K562 (cell line): ENCODE measurements around the gene NIPBL. TPM values are rescaled to one million over a fixed set of nuclear protein-coding genes. Genes with fewer than 3 reads are reported as not detected.

Source experiments
- ATAC-seq: fragments of 200-7000 bp; cut with Tn5 transposase; 3 replicates; pipeline ENCODE4 v1.9.1; 2020; ENCODE audit warnings: moderate library complexity
- BruUV-seq: library from RNA; stranded (reverse); fragments of 400-500 nt; replicated peaks from 2 replicates; lab custom pipeline; 2021; lab: Mats Ljungman, UMichigan
- CTCF ChIA-PET: fragments of 300-600 bp; formaldehyde crosslinking; extraction: SDS; loops from one replicate; lab custom pipeline; 2021; ENCODE audit warnings: low intra/inter-chr PET ratio; lab: Yijun Ruan, JAX
- POLR2A ChIA-PET: fragments of 300-600, 350-650 bp; sonication (Branson Sonifier 250); formaldehyde crosslinking; extraction: SDS; loops from one replicate; lab custom pipeline; 2021; ENCODE audit warnings: antibody characterized with exemption, inconsistent platforms; lab: Yijun Ruan, JAX
- DNase-seq, 4 experiments: peaks; one replicate each; pipeline versions ENCODE4 v3.0.0 to v3.0.0-alpha.2; 2011 to 2018; ENCODE audit warnings: low spot score in 3 of 4, mixed read lengths in 3 of 4; ENCODE audit errors: extremely low read depth in 1 of 4
- FAIRE-seq: peaks from 2 replicates; lab custom pipeline; 2011; peaks lifted over from hg19 to GRCh38; lab: Jason Lieb, UNC
- H2AFZ ChIP-seq: 2 replicates; pipeline ENCODE4 v1.6.0; 2011; ENCODE audit warnings: low read depth, low read length, control low read depth, inconsistent platforms
- H3K27ac ChIP-seq: fragments of 200-600 bp; 3 replicates; pipeline ENCODE4 v1.8.0; 2011; ENCODE audit warnings: low read depth, mild to moderate bottlenecking, control low read depth, inconsistent platforms, low read length, moderate library complexity, mixed read lengths; ENCODE audit errors: extremely low read depth
- H3K27me3 ChIP-seq, 2 experiments: fragments of 300-600 bp in 1 of 2; 2 replicates in 1 of 2; 3 replicates in 1 of 2; pipeline versions ENCODE4 v1.6.0 to v1.8.0; 2011; ENCODE audit warnings: inconsistent platforms in 2 of 2, low read length in 2 of 2, mild to moderate bottlenecking in 1 of 2, mixed read lengths in 1 of 2, moderate library complexity in 1 of 2; ENCODE audit not compliant: control insufficient read depth in 2 of 2, insufficient read depth in 2 of 2
- H3K36me3 ChIP-seq: fragments of 300-600 bp; 3 replicates; pipeline ENCODE4 v1.8.0; 2011; ENCODE audit warnings: mild to moderate bottlenecking, low read length, inconsistent platforms; ENCODE audit not compliant: control insufficient read depth, insufficient read depth
- H3K4me1 ChIP-seq, 2 experiments: fragments of 200-600 bp in 1 of 2; replicated peaks in 1 of 2; 2 replicates in 1 of 2; 3 replicates in 1 of 2; pipeline versions ENCODE4 v1.5.1 to v1.8.0; 2011; ENCODE audit warnings: inconsistent platforms in 2 of 2, low read length in 2 of 2, mild to moderate bottlenecking in 1 of 2, mixed read lengths in 1 of 2, moderate library complexity in 1 of 2; ENCODE audit not compliant: control insufficient read depth in 2 of 2, insufficient read depth in 2 of 2
- H3K4me2 ChIP-seq: 2 replicates; pipeline ENCODE4 v1.6.1; 2011; ENCODE audit warnings: low read length, control low read depth, inconsistent platforms, mixed read lengths; ENCODE audit not compliant: insufficient read depth
- H3K4me3 ChIP-seq: fragments of 200-600 bp; sonication (generic), shearing (Covaris generic); 2 replicates; pipeline ENCODE4 v1.5.1; 2016; ENCODE audit warnings: control low read depth, inconsistent platforms
- H3K79me2 ChIP-seq: fragments of 200-600 bp; 3 replicates; pipeline ENCODE4 v1.8.0; 2011; ENCODE audit warnings: low read length, inconsistent platforms; ENCODE audit not compliant: control insufficient read depth, insufficient read depth
- H3K9ac ChIP-seq, 2 experiments: 2 replicates each; pipeline versions ENCODE4 v1.6.0 to v1.6.1; 2011; ENCODE audit warnings: low read depth in 2 of 2, low read length in 2 of 2, control low read depth in 1 of 2, inconsistent platforms in 1 of 2, mild to moderate bottlenecking in 1 of 2, mixed read lengths in 1 of 2; ENCODE audit not compliant: insufficient read depth in 1 of 2
- H3K9me1 ChIP-seq: one replicate; pipeline ENCODE4 v1.6.0; 2011; ENCODE audit warnings: inconsistent platforms, mild to moderate bottlenecking, low read length, moderate library complexity; ENCODE audit not compliant: control insufficient read depth, insufficient read depth
- H3K9me3 ChIP-seq: replicated peaks from 2 replicates; pipeline ENCODE4 v1.5.1; 2011; ENCODE audit warnings: low read depth, low read length, inconsistent platforms; ENCODE audit not compliant: control insufficient read depth, insufficient read depth
- H4K20me1 ChIP-seq: replicated peaks from 2 replicates; pipeline ENCODE4 v1.6.1; 2011; ENCODE audit warnings: low read length, inconsistent platforms, mixed read lengths; ENCODE audit not compliant: control insufficient read depth, insufficient read depth
- FOSL1 ChIP-seq: fragments of 200-800 bp; sonication (Bioruptor generic); conservative IDR thresholded peaks from 2 replicates; pipeline ENCODE4 v1.6.1; 2016; ENCODE audit warnings: missing genetic modification characterization, missing compliant biosample characterization
- HDAC1 ChIP-seq, 2 experiments: fragments of 450-650 bp; IDR thresholded peaks; 2 replicates each; pipeline ENCODE4 v1.6.1; 2016 to 2017; ENCODE audit warnings: inconsistent platforms in 1 of 2, mild to moderate bottlenecking in 1 of 2, moderate library complexity in 1 of 2
- IFI16 ChIP-seq: fragments of 250-450 bp; sonication (Bioruptor Pico); IDR thresholded peaks from 2 replicates; pipeline ENCODE4 v2.1.2; 2022; ENCODE audit warnings: mild to moderate bottlenecking, inconsistent platforms
- JUNB ChIP-seq: fragments of 450-650 bp; formaldehyde crosslinking; conservative IDR thresholded peaks from 2 replicates; pipeline ENCODE4 v1.4.0; 2020; ENCODE audit warnings: mild to moderate bottlenecking
- MTA2 ChIP-seq: fragments of 450-650 bp; IDR thresholded peaks from 2 replicates; pipeline ENCODE4 v1.6.1; 2016; ENCODE audit warnings: low read depth
- NR4A1 ChIP-seq, 2 experiments: fragments of 250-450 bp in 1 of 2; fragments of 450-650 bp in 1 of 2; sonication (Bioruptor Pico) in 1 of 2; IDR thresholded peaks; 2 replicates each; pipeline versions ENCODE4 v1.4.0 to v1.6.1; 2016 to 2020; ENCODE audit warnings: mild to moderate bottlenecking in 2 of 2, missing compliant biosample characterization in 1 of 2, missing genetic modification characterization in 1 of 2, moderate library complexity in 1 of 2
- SMARCC2 ChIP-seq: fragments of 450-650 bp; IDR thresholded peaks from 2 replicates; pipeline ENCODE4 v1.6.1; 2017; ENCODE audit warnings: antibody characterized with exemption, moderate library complexity, mild to moderate bottlenecking, low read depth
- TEAD1 ChIP-seq, 2 experiments: fragments of 450-650 bp in 1 of 2; sonication (generic) in 1 of 2; formaldehyde crosslinking; IDR thresholded peaks; 2 replicates each; pipeline versions ENCODE4 v1.4.0 to v1.8.0; 2020 to 2022; ENCODE audit warnings: mild to moderate bottlenecking in 2 of 2, missing genetic modification reagents in 1 of 2
- ZNF24 ChIP-seq: fragments of 450-650 bp; IDR thresholded peaks from 2 replicates; pipeline ENCODE4 v1.6.1; 2016
- WGBS: fragments of 100-300 bp; shearing (Covaris generic); methylation state at CpG from one replicate; pipeline ENCODE4 v1.1.6; 2016; ENCODE audit warnings: low coverage, mixed read lengths; ENCODE audit not compliant: insufficient coverage; ENCODE audit errors: missing lambda C conversion rate; 5-methylcytosine and 5-hydroxymethylcytosine counted together
- in situ Hi-C: fragments of 300-500 bp; cut with MboI; formaldehyde crosslinking; loops from 4 replicates; pipeline ENCODE4 v1.15.0; 2018; ENCODE audit warnings: inconsistent platforms, mixed read lengths
- intact Hi-C: fragments of 100-400 bp; cut with micrococcal nuclease; formaldehyde crosslinking; loops from 2 replicates; pipeline ENCODE4 v1.14.2; 2022
- polyA plus RNA-seq, 8 experiments: library from polyadenylated mRNA; depleted of rRNA in 4 of 8; stranded (reverse) in 5 of 8; unstranded in 3 of 8; fragments of >200 nt; fragmentation: Nextera tagmentation in 2 of 8; fragmentation: Illumina TruSeq in 1 of 8; extraction: Ambion mirVana in 2 of 8; extraction: Trizol in 1 of 8; gene quantifications; 2 replicates each; pipeline versions ENCODE4 v1.2.1 to v1.2.3, GENCODE V29; 2011 to 2014; ENCODE audit warnings: inconsistent platforms in 1 of 8, missing spikeins in 1 of 8
- total RNA-seq, 7 experiments: library from RNA; depleted of rRNA in 6 of 7; stranded (reverse); fragments of >200 nt in 6 of 7; fragmentation: Illumina TruSeq in 2 of 7; extraction: Trizol in 2 of 7; gene quantifications; 2 replicates each; pipeline versions ENCODE4 v1.2.1 to v1.2.3, GENCODE V29; 2011 to 2021; ENCODE audit warnings: low replicate concordance in 1 of 7
- TF ChIP-seq, protein P1 (sequence below): fragments of 250-450 bp; sonication (Bioruptor Pico); IDR thresholded peaks from 2 replicates; pipeline ENCODE4 v1.6.1; 2021; ENCODE audit warnings: mild to moderate bottlenecking
- TF ChIP-seq, protein P2 (sequence below): fragments of 250-450 bp; sonication (Bioruptor Pico); IDR thresholded peaks from 2 replicates; pipeline ENCODE4 v1.4.0; 2020; ENCODE audit warnings: mild to moderate bottlenecking, moderate library complexity
- TF ChIP-seq, protein P3 (sequence below): sonication (generic); formaldehyde crosslinking; IDR thresholded peaks from 2 replicates; pipeline ENCODE4 v1.8.0; 2022; ENCODE audit warnings: mild to moderate bottlenecking, missing genetic modification reagents

NIPBL gene
- total and polyA plus RNA-seq, 9 of the 15 experiments (the other 6 are each of a cell fraction or from before 2014, with no cell fraction given), result 12.9 to 56.7 (median 38.9) TPM

DNA sequence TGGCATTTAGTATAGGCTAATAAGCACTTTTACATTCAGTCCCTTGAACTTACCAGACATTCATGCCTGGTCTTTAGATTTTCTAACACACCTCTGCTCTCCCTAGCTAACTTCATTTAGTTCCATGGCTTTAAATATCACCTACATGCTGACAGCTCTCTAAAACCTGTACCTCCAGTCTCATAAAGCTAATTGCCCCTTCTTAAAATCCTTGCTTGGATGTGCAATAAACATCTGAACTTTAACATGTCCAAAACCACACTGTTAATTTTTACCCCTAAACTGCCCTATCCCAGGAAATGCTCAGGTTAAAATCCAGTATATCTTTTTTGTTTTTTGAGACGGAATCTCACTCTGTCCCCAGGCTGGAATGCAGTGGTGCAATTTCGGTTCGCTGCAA lies 232.8 kb downstream of the NIPBL start:
- in situ Hi-C loops (no loop called here), intact Hi-C loops (no loop called here)
- peaks cover 4 to 6% of the 10 kb centered on the region in 2 experiments; a peak in 2 of 5 replicates for H3K27me3 ChIP-seq
- no peaks in the 10 kb centered on the region for H3K9me1 ChIP-seq
- WGBS, result 2% methylated on average over 3 of the region's 3 CpGs
- no peaks in the 10 kb centered on the region for H3K4me1 ChIP-seq
- no peaks in the 10 kb centered on the region for H4K20me1 ChIP-seq
- no peak overlapping the region for H2AFZ ChIP-seq
- POLR2A ChIA-PET, result no interaction called here
- no peak overlapping the region for H3K4me3 ChIP-seq
- no peak overlapping the region for H3K27ac ChIP-seq
- no peak for TF ChIP-seq TEAD1 (CRISPR knock-in tag; IDR thresholded peaks at IDR 0.05)
- TF ChIP-seq IFI16, result no peak
- TF ChIP-seq, protein P1, sequence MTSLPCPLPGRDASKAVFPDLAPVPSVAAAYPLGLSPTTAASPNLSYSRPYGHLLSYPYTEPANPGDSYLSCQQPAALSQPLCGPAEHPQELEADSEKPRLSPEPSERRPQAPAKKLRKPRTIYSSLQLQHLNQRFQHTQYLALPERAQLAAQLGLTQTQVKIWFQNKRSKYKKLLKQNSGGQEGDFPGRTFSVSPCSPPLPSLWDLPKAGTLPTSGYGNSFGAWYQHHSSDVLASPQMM (CRISPR knock-in tag), result no peak
- TF ChIP-seq ZNF24, result no peak
- no peak for TF ChIP-seq FOSL1 (tag)
- no peak for TF ChIP-seq NR4A1 (CRISPR knock-in tag; IDR thresholded peaks at IDR 0.05)
- no peak for TF ChIP-seq NR4A1 (tag; IDR thresholded peaks at IDR 0.05)
- TF ChIP-seq, protein P2, sequence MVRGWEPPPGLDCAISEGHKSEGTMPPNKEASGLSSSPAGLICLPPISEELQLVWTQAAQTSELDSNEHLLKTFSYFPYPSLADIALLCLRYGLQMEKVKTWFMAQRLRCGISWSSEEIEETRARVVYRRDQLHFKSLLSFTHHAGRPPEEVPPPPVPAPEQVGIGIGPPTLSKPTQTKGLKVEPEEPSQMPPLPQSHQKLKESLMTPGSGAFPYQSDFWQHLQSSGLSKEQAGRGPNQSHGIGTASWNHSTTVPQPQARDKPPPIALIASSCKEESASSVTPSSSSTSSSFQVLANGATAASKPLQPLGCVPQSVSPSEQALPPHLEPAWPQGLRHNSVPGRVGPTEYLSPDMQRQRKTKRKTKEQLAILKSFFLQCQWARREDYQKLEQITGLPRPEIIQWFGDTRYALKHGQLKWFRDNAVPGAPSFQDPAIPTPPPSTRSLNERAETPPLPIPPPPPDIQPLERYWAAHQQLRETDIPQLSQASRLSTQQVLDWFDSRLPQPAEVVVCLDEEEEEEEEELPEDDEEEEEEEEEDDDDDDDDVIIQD (CRISPR knock-in tag), result no peak
- no peak for TF ChIP-seq MTA2
- TF ChIP-seq SMARCC2, result no peak
- TF ChIP-seq HDAC1 (IDR thresholded peaks at IDR 0.05), result no peak
- TF ChIP-seq, protein P3, sequence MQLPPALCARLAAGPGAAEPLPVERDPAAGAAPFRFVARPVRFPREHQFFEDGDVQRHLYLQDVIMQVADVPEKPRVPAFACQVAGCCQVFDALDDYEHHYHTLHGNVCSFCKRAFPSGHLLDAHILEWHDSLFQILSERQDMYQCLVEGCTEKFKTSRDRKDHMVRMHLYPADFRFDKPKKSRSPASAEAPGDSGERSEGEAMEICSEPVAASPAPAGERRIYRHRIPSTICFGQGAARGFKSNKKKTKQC (CRISPR knock-in tag), result no peak
- no peak for TF ChIP-seq JUNB (CRISPR knock-in tag)
- no peaks in the 10 kb centered on the region for H3K9me3 ChIP-seq
- DNase-seq (no peak), ATAC-seq (no peak; the same call in 2 of the 3 replicates), FAIRE-seq (no peak)
- H3K4me2 ChIP-seq, result no peak overlapping the region
- no peaks in the 10 kb centered on the region for H3K79me2 ChIP-seq
- H3K9ac ChIP-seq, result no peak overlapping the region
- no peaks in the 10 kb centered on the region for H3K36me3 ChIP-seq
- CTCF ChIA-PET, result no interaction called here
- BruUV-seq, result no TSS peak
